ENCODE results near the gene ADGRG6. TPM values are rescaled to one million over a fixed set of nuclear protein-coding genes. Genes with fewer than 3 reads are reported as not detected.
"Not testable (repeated sequence)": the region's sequence is repeated elsewhere in the genome, so short reads cannot be mapped to it uniquely, and the experiment has no call there.

ADGRG6 gene
- total RNA-seq, 1 donor from 2014 or later = 0.39 TPM

GRCh38 chr6:142279350-142280180 lies 22.2 kb upstream of the ADGRG6 start:
- Histone ChIP-seq H4K20me1 (ENCODE audit: low read depth) (no peaks in the 10 kb centered on the region), H3K9ac (no peak overlapping the region), H2AFZ (replicated peaks) (peak overlapping the region; percentile 7), H3K27ac (no peak overlapping the region), H3K27me3 (no peaks in the 10 kb centered on the region), H3F3A (ENCODE audit: low read depth) (no peaks in the 10 kb centered on the region), H3K79me2 (ENCODE audit: low read depth) (no peaks in the 10 kb centered on the region), H3K36me3 (no peaks in the 10 kb centered on the region), H3K9me3 (ENCODE audit: low read depth) (no peaks in the 10 kb centered on the region), H3K4me1 (no peaks in the 10 kb centered on the region), H3K4me3 (no peak overlapping the region), H3K4me2 (no peak overlapping the region)
- peaks cover 2% of the 10 kb centered on the region for H3K27me3 Mint-ChIP-seq (ENCODE audit: insufficient read depth, low read depth)
- no peaks in the 10 kb centered on the region for H3K36me3 Mint-ChIP-seq
- no peak overlapping the region for H3K27ac Mint-ChIP-seq
- peaks cover 2% of the 10 kb centered on the region for H3K4me1 Mint-ChIP-seq
- H3K9me3 Mint-ChIP-seq = peaks cover 9% of the 10 kb centered on the region
- no peak overlapping the region for H3K4me3 Mint-ChIP-seq
- TF ChIP-seq EZH2phosphoT487 (IDR thresholded peaks at IDR 0.05) (no peak), CTCF (IDR thresholded peaks at IDR 0.05) (no peak), EZH2 (IDR thresholded peaks at IDR 0.05) (no peak)
- no peak for DNase-seq (ENCODE audit: low spot score)

- H3K27ac ChIP-seq = no peak overlapping the region
- no peaks in the 10 kb centered on the region for H3K79me2 ChIP-seq (ENCODE audit: low read depth)
- no peak for TF ChIP-seq EZH2phosphoT487 (IDR thresholded peaks at IDR 0.05)
- no peak for TF ChIP-seq EZH2 (IDR thresholded peaks at IDR 0.05)
- no peak for TF ChIP-seq CTCF (IDR thresholded peaks at IDR 0.05)
- H4K20me1 ChIP-seq (ENCODE audit: low read depth) = no peaks in the 10 kb centered on the region
- no peak overlapping the region for H3K4me3 ChIP-seq
- no peaks in the 10 kb centered on the region for H3K27me3 ChIP-seq
- Mint-ChIP-seq H3K4me1 (peaks cover 2% of the 10 kb centered on the region), H3K4me3 (no peak overlapping the region), H3K27me3 (ENCODE audit: insufficient read depth, low read depth) (peaks cover 2% of the 10 kb centered on the region), H3K36me3 (no peaks in the 10 kb centered on the region), H3K9me3 (peaks cover 9% of the 10 kb centered on the region), H3K27ac (no peak overlapping the region)
- no peak overlapping the region for H3K9ac ChIP-seq
- no peaks in the 10 kb centered on the region for H3K9me3 ChIP-seq (ENCODE audit: low read depth)
- no peaks in the 10 kb centered on the region for H3F3A ChIP-seq (ENCODE audit: low read depth)
- peak overlapping the region; percentile 7 for H2AFZ ChIP-seq (replicated peaks)
- H3K4me1 ChIP-seq = no peaks in the 10 kb centered on the region
- DNase-seq (ENCODE audit: low spot score) = no peak
- H3K4me2 ChIP-seq = no peak overlapping the region
- H3K36me3 ChIP-seq = no peaks in the 10 kb centered on the region
These were observed 21.5 kb upstream of the ADGRG6 start for GRCh38 chr6:142280265-142280664.

GRCh38 chr6:142280927-142281326 lies 20.9 kb upstream of the ADGRG6 start:
- TF ChIP-seq EZH2phosphoT487 (IDR thresholded peaks at IDR 0.05) (no peak), CTCF (IDR thresholded peaks at IDR 0.05) (no peak), EZH2 (IDR thresholded peaks at IDR 0.05) (no peak)
- Histone ChIP-seq H3K4me2 (no peak overlapping the region), H4K20me1 (ENCODE audit: low read depth) (no peaks in the 10 kb centered on the region), H3K27ac (no peak overlapping the region), H3F3A (ENCODE audit: low read depth) (no peaks in the 10 kb centered on the region), H3K79me2 (ENCODE audit: low read depth) (no peaks in the 10 kb centered on the region), H3K36me3 (no peaks in the 10 kb centered on the region), H3K9ac (no peak overlapping the region), H3K27me3 (no peaks in the 10 kb centered on the region), H2AFZ (replicated peaks) (no peak overlapping the region), H3K9me3 (ENCODE audit: low read depth) (no peaks in the 10 kb centered on the region), H3K4me3 (no peak overlapping the region), H3K4me1 (no peaks in the 10 kb centered on the region)
- DNase-seq (ENCODE audit: low spot score) = no peak
- H3K36me3 Mint-ChIP-seq = no peaks in the 10 kb centered on the region
- H3K4me1 Mint-ChIP-seq = peaks cover 2% of the 10 kb centered on the region
- H3K27me3 Mint-ChIP-seq (ENCODE audit: insufficient read depth, low read depth) = peaks cover 2% of the 10 kb centered on the region
- peaks cover 9% of the 10 kb centered on the region for H3K9me3 Mint-ChIP-seq
- H3K27ac Mint-ChIP-seq = no peak overlapping the region
- H3K4me3 Mint-ChIP-seq = no peak overlapping the region

- not testable (repeated sequence) for DNase-seq (ENCODE audit: low spot score); H3K4me3 Mint-ChIP-seq; H3K27ac ChIP-seq; H3K27me3 Mint-ChIP-seq (ENCODE audit: insufficient read depth, low read depth); H3K4me2 ChIP-seq; H3K9me3 ChIP-seq (ENCODE audit: low read depth); H3K4me1 ChIP-seq; H3K9me3 Mint-ChIP-seq; H3K27ac Mint-ChIP-seq; H3K27me3 ChIP-seq; H2AFZ ChIP-seq (replicated peaks); H3F3A ChIP-seq (ENCODE audit: low read depth); H3K4me1 Mint-ChIP-seq; H3K4me3 ChIP-seq; H4K20me1 ChIP-seq (ENCODE audit: low read depth); H3K79me2 ChIP-seq (ENCODE audit: low read depth); H3K9ac ChIP-seq; H3K36me3 Mint-ChIP-seq; H3K36me3 ChIP-seq
These were observed 18.7 kb upstream of the ADGRG6 start for GRCh38 chr6:142283138-142283537.
